Measurements from ENCODE around the gene TMEM236.

DNA sequence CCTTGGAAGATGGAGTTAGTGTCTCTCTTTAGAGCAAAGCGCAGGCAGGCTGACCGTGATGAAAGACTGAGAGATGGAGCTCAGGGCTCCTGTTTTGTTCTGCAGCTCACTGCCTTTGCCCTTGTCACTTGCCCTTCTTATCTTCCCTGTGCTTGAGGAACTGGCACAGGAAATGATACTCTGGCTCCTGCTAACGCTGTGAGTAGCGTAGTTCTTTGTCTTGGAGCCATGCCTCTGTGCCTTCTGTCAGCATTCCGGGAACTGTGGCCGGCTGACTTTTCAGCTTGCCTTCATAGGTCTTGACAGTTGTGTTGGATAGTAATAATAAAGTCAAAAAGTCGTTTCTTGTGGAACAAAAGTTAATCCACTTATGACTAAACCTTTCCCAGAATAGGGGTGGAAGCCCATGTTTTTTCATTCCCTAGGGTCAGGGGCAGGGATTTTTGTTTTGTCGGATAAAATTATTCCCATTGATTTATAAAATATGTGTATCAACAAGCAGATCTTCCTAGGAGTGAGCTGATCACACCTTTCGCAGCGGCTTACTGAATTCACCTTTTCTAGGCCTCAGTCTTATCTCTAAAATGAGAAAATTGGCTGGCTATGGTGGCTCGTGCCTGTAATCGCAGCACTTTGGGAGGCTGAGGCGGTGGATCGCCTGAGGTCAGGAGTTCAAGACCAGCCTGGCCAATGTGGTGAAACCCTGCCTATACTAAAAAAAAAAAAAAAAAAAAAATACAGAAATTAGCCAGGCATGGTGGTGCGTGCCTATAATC, 16.6 kb upstream of the TMEM236 start:
- TF ChIP-seq, protein P1, sequence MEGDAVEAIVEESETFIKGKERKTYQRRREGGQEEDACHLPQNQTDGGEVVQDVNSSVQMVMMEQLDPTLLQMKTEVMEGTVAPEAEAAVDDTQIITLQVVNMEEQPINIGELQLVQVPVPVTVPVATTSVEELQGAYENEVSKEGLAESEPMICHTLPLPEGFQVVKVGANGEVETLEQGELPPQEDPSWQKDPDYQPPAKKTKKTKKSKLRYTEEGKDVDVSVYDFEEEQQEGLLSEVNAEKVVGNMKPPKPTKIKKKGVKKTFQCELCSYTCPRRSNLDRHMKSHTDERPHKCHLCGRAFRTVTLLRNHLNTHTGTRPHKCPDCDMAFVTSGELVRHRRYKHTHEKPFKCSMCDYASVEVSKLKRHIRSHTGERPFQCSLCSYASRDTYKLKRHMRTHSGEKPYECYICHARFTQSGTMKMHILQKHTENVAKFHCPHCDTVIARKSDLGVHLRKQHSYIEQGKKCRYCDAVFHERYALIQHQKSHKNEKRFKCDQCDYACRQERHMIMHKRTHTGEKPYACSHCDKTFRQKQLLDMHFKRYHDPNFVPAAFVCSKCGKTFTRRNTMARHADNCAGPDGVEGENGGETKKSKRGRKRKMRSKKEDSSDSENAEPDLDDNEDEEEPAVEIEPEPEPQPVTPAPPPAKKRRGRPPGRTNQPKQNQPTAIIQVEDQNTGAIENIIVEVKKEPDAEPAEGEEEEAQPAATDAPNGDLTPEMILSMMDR (IDR thresholded peaks at IDR 0.05): no peak
- no peak for TF ChIP-seq POLR2A (IDR thresholded peaks at IDR 0.05)

Measured in Peyer's patch (tissue), 4 donors.